ENCODE data around the gene KDM5B.
"Not testable (repeated sequence)": the region's sequence is repeated elsewhere in the genome, so short reads cannot be mapped to it uniquely, and the experiment has no call there.

KDM5B gene

DNA sequence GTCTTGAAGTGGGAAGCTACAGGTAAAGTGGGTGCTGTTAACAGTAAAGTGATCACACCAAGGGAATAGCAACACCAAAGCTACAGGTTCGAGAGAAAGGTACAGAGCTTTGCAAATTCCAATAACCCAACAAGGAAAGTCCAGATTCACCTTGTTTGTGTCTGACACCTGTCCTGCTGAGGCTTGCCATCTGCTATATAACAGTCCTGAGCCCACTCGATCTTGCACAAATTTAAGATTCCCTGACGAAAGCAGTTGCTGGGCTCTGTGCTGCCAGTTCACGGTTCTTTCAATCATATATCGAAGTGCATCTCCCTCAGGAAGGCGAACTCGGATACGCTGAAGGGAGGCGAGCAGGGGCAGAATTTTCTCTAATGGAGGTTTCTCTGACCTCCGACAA is 75.0 kb downstream of the KDM5B start:
- TF ChIP-seq, protein P1, sequence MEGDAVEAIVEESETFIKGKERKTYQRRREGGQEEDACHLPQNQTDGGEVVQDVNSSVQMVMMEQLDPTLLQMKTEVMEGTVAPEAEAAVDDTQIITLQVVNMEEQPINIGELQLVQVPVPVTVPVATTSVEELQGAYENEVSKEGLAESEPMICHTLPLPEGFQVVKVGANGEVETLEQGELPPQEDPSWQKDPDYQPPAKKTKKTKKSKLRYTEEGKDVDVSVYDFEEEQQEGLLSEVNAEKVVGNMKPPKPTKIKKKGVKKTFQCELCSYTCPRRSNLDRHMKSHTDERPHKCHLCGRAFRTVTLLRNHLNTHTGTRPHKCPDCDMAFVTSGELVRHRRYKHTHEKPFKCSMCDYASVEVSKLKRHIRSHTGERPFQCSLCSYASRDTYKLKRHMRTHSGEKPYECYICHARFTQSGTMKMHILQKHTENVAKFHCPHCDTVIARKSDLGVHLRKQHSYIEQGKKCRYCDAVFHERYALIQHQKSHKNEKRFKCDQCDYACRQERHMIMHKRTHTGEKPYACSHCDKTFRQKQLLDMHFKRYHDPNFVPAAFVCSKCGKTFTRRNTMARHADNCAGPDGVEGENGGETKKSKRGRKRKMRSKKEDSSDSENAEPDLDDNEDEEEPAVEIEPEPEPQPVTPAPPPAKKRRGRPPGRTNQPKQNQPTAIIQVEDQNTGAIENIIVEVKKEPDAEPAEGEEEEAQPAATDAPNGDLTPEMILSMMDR (conservative IDR thresholded peaks at IDR 0.05; ENCODE audit: low read length): no peak
- no peak for DNase-seq (ENCODE audit: low read depth)
- no peak overlapping the region for H3K4me3 ChIP-seq (ENCODE audit: low read length)

DNA sequence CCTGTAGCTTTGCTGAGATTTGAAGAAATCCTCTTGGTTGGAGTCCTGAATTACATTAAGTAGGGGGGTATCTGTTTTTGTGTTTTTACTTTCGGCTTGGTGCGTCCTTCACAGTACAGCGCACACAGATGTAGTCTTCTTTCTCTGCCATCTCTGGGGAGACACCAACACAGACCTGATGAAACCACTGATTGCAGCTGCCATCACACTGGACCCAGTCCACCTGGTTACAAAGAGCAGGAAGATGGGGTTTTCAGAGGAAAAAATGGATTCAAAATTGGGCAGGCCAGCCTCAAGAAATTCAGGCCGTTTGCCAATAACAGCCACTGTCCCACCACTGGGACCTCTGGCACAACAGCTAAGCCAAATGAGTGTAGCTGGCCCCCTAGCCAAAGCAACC is 79.3 kb downstream of the KDM5B start:
- TF ChIP-seq, protein P1 (conservative IDR thresholded peaks at IDR 0.05; ENCODE audit: low read length): no peak
- DNase-seq (ENCODE audit: low read depth): no peak
- H3K4me3 ChIP-seq (ENCODE audit: low read length): no peak overlapping the region

DNA sequence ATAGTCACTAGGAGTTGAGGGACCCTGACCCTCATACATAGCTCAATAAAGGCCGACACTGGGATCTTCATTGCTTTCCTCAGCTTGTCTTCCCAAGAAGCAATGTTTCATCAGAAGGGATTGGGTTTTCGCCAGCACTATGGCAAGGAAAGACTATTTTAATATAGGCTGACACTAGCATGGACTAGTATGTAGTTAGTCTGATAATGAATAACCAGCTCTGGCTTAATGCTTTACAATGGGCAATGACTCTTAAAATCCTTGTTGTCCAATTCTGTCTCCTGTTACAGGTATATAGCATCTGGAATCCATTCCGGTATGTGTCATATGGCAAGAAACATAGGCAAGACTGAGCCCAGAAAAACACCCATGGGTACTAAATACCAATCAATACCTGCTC is 82.7 kb downstream of the KDM5B start:
- DNase-seq (ENCODE audit: low read depth): no peak
- TF ChIP-seq, protein P1 (conservative IDR thresholded peaks at IDR 0.05; ENCODE audit: low read length): no peak

DNA sequence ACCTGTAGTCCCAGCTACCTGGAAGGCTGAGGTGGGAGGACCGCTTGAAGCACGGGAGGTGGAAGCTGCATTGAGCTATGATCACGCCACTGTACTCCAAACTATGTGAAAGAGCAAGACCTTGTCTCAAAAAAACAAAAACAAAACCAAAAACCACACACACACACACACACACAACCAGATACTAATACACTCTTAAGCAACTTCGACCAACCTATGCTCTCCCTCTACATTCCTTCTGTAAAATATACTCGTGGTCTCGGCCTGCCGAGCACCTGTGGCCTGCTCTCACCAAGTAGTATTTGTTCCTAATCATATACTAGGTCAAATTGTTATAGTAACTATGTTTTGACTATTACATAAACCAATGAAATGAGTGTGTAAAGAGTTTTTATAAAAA is 84.5 kb downstream of the KDM5B start:
- DNase-seq (ENCODE audit: low read depth): no peak
- TF ChIP-seq, protein P1 (conservative IDR thresholded peaks at IDR 0.05; ENCODE audit: low read length): no peak
- no peak overlapping the region for H3K4me3 ChIP-seq (ENCODE audit: low read length)

More for the DNA sequence above, 82.7 kb downstream of the KDM5B start:
- no peak overlapping the region for H3K4me3 ChIP-seq (ENCODE audit: low read length)

DNA sequence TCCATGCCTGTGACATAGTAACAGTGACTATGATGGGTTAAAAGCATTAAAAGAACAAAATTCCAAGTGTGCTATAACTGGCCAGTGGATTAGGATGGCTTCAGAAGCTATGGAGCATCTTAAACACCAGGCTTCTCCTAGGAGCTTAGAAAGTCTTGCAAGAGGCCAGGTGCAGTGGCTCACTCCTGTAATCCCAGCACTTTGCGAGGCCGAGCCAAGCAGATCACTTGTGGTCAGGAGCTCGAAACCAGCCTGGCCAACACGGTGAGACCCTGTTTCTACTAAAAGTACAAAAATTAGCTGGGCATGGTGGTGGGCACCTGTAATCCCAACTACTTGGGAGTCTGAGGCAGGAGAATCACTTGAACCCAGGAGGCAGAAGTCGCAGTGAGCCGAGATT is 85.2 kb downstream of the KDM5B start:
- not testable (repeated sequence) for DNase-seq (ENCODE audit: low read depth); H3K4me3 ChIP-seq (ENCODE audit: low read length)

DNA sequence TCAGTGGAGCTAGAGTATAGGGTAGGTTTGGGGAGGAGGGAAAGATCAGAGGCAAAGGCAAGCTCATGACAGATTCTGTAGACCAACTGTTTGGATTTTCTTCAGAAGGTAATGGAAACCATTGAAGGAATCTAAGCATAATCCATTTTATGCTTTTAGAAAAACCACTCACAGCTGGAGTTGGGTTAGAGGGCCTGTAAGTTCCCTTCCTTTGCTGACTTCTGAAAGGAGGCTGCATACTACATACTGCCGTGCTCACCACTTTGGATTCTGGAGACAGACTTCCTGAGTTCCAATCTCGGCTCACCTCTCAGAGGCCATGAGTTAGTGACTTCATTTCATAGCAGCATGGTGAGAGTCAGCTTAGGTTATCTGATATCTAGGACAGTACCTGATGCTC is 91.6 kb downstream of the KDM5B start:
- no peak for DNase-seq (ENCODE audit: low read depth)
- TF ChIP-seq, protein P1 (conservative IDR thresholded peaks at IDR 0.05; ENCODE audit: low read length): no peak
- no peak overlapping the region for H3K4me3 ChIP-seq (ENCODE audit: low read length)

DNA sequence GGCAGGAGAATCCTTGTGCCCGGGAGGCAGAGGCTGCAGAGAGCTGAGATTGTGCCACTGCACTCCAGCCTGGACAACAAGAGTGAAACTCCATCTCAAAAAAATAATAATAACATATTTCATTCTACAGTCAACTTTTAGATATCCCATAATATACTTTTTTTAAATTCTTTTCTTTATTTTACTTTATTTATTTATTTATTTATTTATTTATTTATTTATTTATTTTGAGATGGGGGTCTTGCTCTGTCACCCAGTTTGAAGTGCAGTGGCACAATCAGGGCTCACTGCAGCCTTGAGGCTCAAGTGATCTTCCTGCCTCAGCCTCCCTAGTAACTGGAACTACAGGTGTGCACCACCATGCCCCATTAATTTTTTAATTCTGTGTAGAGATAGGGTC is 94.0 kb downstream of the KDM5B start:
- not testable (repeated sequence) for H3K4me3 ChIP-seq (ENCODE audit: low read length); DNase-seq (ENCODE audit: low read depth)

DNA sequence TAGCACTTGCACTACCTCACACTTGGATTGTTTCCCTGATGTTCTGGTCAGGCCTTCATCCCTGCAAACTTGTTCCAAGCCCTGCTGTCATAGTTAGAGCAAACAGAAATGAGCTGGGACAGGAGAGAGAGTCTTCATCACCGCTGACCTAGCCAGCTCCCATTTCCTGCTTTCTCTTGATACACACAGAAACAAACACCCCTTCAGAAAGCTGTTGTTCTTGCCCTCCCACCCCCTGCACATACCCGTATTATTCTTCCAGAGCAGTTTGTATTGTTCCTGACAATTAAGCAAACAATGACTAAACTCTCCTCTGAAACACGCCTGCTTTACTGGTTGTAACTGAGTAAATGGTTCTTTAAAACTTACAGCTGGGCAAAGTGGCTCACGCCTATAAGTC is 95.1 kb downstream of the KDM5B start:
- TF ChIP-seq, protein P1 (conservative IDR thresholded peaks at IDR 0.05; ENCODE audit: low read length): no peak
- no peak overlapping the region for H3K4me3 ChIP-seq (ENCODE audit: low read length)
- no peak for DNase-seq (ENCODE audit: low read depth)

Measured in AG10803 (cell line).